Astrocyte of the cerebellum (primary cell): ENCODE data around the gene MRM2.

Source experiments
- DNase-seq: peaks from one replicate; pipeline ENCODE4 v3.0.0-alpha.2; 2011; ENCODE audit warnings: low read depth
- H3K4me3 ChIP-seq: 2 replicates; pipeline ENCODE4 v1.5.1; 2011; ENCODE audit warnings: mild to moderate bottlenecking, low read depth, low read length, moderate library complexity
- CTCF ChIP-seq: IDR thresholded peaks from 2 replicates; pipeline ENCODE4 v1.5.1; 2012; ENCODE audit warnings: low read length, low read depth, moderate library complexity, mild to moderate bottlenecking; ENCODE audit errors: missing control alignments
- in situ Hi-C: cut with HindIII; loops from 2 replicates; pipeline ENCODE4 v1.10.0; 2017; ENCODE audit warnings: low sequenced_read_pairs

MRM2 gene

GRCh38 chr7:2209961-2210323 lies 32.1 kb downstream of the MRM2 start:
- no peak for DNase-seq
- no peak for TF ChIP-seq CTCF
- in situ Hi-C loops = loop anchor here (10.0 kb wide), 1 partner anchor 55 kb away; no protein-coding TSS in a partner anchor
- no peak overlapping the region for H3K4me3 ChIP-seq

GRCh38 chr7:2209146-2209960 lies 32.7 kb downstream of the MRM2 start:
- DNase-seq = peak; percentile 57
- peak; percentile 83 for TF ChIP-seq CTCF
- in situ Hi-C loops = loop anchor here (10.0 kb wide), 1 partner anchor 55 kb away; no protein-coding TSS in a partner anchor
- H3K4me3 ChIP-seq = no peak overlapping the region

GRCh38 chr7:2208712-2209111 lies 33.3 kb downstream of the MRM2 start:
- no peak overlapping the region for H3K4me3 ChIP-seq
- in situ Hi-C loops = loop anchor here (10.0 kb wide), 1 partner anchor 54 kb away; no protein-coding TSS in a partner anchor
- no peak for TF ChIP-seq CTCF
- DNase-seq = no peak

GRCh38 chr7:2205036-2205780 lies 36.8 kb downstream of the MRM2 start:
- no peak overlapping the region for H3K4me3 ChIP-seq
- in situ Hi-C loops = loop anchor here (10.0 kb wide), 1 partner anchor 50 kb away; no protein-coding TSS in a partner anchor
- no peak for TF ChIP-seq CTCF
- DNase-seq = no peak

- H3K4me3 ChIP-seq = no peak overlapping the region
- no peak for DNase-seq
- TF ChIP-seq CTCF = no peak
- in situ Hi-C loops = loop anchor here (10.0 kb wide), 1 partner anchor 50 kb away; no protein-coding TSS in a partner anchor
These were observed 37.6 kb downstream of the MRM2 start for GRCh38 chr7:2204446-2204845.

GRCh38 chr7:2203766-2204300 lies 38.2 kb downstream of the MRM2 start:
- H3K4me3 ChIP-seq = no peak overlapping the region
- no peak for DNase-seq
- TF ChIP-seq CTCF = no peak
- in situ Hi-C loops = loop anchor here (10.0 kb wide), 1 partner anchor 49 kb away; no protein-coding TSS in a partner anchor
